ENCODE data around the gene MMP25.

DNA sequence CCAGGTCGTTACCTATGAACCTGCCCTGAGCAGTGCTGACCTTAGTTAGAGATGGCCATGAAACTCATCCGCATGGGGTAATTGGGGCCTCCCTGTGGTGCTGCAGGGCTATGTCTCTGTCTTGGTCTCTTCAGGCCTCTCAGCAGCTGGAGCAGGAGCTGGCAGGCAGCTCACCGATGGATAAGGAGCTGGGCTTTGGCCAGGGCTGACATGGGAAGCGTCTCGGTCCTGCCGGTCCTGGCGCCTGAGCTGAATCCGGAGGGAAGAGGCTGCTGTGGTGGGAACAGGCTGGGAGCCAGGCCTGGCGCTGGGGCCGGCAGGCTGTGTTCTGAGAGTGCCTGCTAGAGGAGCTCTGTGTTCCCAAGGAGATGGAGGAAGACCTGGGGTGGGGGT, 29.2 kb downstream of the MMP25 start:
- TF ChIP-seq, protein P1, sequence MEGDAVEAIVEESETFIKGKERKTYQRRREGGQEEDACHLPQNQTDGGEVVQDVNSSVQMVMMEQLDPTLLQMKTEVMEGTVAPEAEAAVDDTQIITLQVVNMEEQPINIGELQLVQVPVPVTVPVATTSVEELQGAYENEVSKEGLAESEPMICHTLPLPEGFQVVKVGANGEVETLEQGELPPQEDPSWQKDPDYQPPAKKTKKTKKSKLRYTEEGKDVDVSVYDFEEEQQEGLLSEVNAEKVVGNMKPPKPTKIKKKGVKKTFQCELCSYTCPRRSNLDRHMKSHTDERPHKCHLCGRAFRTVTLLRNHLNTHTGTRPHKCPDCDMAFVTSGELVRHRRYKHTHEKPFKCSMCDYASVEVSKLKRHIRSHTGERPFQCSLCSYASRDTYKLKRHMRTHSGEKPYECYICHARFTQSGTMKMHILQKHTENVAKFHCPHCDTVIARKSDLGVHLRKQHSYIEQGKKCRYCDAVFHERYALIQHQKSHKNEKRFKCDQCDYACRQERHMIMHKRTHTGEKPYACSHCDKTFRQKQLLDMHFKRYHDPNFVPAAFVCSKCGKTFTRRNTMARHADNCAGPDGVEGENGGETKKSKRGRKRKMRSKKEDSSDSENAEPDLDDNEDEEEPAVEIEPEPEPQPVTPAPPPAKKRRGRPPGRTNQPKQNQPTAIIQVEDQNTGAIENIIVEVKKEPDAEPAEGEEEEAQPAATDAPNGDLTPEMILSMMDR (conservative IDR thresholded peaks at IDR 0.05 in 1 of 2, IDR thresholded peaks at IDR 0.05 in 1 of 2; ENCODE audit: extremely low read depth in 1 of 2, insufficient read depth in 1 of 2, low read depth in 1 of 2, low read length in 2 of 2): no peak
- no peak for TF ChIP-seq EZH2 (IDR thresholded peaks at IDR 0.05; ENCODE audit: borderline replicate concordance, low read length)
